Lung (tissue), 12 donors: ENCODE measurements around the gene PTTG1IP. TPM values are rescaled to one million over a fixed set of nuclear protein-coding genes. Genes with fewer than 3 reads are reported as not detected.

Source experiments
- ATAC-seq: fragments of 200-7000 bp; cut with Tn5 transposase; one replicate; pipeline ENCODE4 v1.9.1; 2020; ENCODE audit warnings: moderate number of reproducible peaks; ENCODE audit not compliant: insufficient read depth, low FRiP score
- DNase-seq, 3 donors: peaks; one replicate each; pipeline ENCODE4 v3.0.0-alpha.2; 2013 to 2017
- H3K27ac ChIP-seq, 2 donors: one replicate each; pipeline ENCODE4 v1.5.1; 2013; ENCODE audit warnings: mild to moderate bottlenecking in 2 of 2, moderate library complexity in 2 of 2, control low read depth in 1 of 2, inconsistent platforms in 1 of 2, low read depth in 1 of 2, low read length in 1 of 2
- H3K27me3 ChIP-seq, 3 donors: one replicate each; pipeline ENCODE4 v1.5.1; 2013; ENCODE audit warnings: low read length in 2 of 3; ENCODE audit not compliant: control insufficient read depth in 3 of 3, insufficient read depth in 3 of 3
- H3K36me3 ChIP-seq, 4 donors: one replicate each; pipeline ENCODE4 v1.5.1; 2013; ENCODE audit warnings: low read length in 4 of 4, mild to moderate bottlenecking in 1 of 4, moderate library complexity in 1 of 4; ENCODE audit not compliant: control insufficient read depth in 4 of 4, insufficient read depth in 4 of 4
- H3K4me1 ChIP-seq, 5 donors: one replicate each; pipeline ENCODE4 v1.5.1; 2013; ENCODE audit warnings: low read length in 5 of 5, mild to moderate bottlenecking in 2 of 5, moderate library complexity in 1 of 5; ENCODE audit not compliant: control insufficient read depth in 5 of 5, insufficient read depth in 5 of 5
- H3K4me3 ChIP-seq: one replicate; pipeline ENCODE4 v1.5.1; 2013; ENCODE audit warnings: mild to moderate bottlenecking, control low read depth, moderate library complexity
- H3K9ac ChIP-seq, 2 donors: one replicate each; pipeline ENCODE4 v1.5.1; 2013; ENCODE audit warnings: low read length in 2 of 2, control low read depth in 1 of 2; ENCODE audit not compliant: insufficient read depth in 1 of 2
- H3K9me3 ChIP-seq, 4 donors: one replicate each; pipeline ENCODE4 v1.5.1; 2013; ENCODE audit warnings: low read length in 3 of 4, mild to moderate bottlenecking in 1 of 4, moderate library complexity in 1 of 4; ENCODE audit not compliant: control insufficient read depth in 4 of 4, insufficient read depth in 3 of 4
- CTCF ChIP-seq: IDR thresholded peaks from 2 replicates; pipeline ENCODE4 v1.5.1; 2012; ENCODE audit warnings: mild to moderate bottlenecking; ENCODE audit errors: control extremely low read depth, extremely low read depth
- WGBS, 2 donors: extraction: QIAGEN DNeasy Blood & Tissue Kit; methylation state at CpG; one replicate each; pipeline ENCODE4 v1.1.7; 2013; 5-methylcytosine and 5-hydroxymethylcytosine counted together
- polyA plus RNA-seq, 2 donors: library from polyadenylated mRNA; stranded (reverse); fragments of 200-250 nt; gene quantifications; one replicate each; pipeline ENCODE4 v1.2.1, GENCODE V29; 2013
- total RNA-seq, 2 donors: library from RNA; depleted of rRNA in 1 of 2; stranded (reverse); fragments of >200 nt in 1 of 2; gene quantifications; one replicate each; pipeline ENCODE4 v1.2.1, GENCODE V29; 2014 to 2021
- donor health status: control.
- donor health status: control.
- donor health status: Bipolar disorder and iron deficiency.
- donor health status: healthy.
- donor health status: DM: yes; HTN: yes; CAD: no.

Gene PTTG1IP
- total and polyA plus RNA-seq, 4 donors: 139 to 247 (median 226) TPM

DNA sequence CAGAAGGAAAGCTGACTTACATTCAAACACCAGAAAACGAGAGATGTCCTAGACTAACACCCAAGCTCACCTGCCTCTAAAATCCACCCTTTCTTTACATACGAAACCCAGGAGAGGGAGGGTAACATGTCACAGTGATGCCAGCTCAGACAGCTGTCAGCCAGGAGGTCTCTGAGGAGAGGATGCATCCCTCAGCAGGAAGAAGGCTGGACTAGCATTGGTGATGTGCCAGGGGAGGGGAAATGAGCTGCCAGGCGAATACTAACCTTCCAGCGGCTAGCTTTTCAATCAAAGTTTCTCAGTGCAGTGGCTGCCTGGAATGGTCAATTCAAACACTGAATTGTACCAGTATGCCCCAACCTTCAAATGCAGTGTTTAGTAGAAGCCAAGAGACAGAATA lies 68.3 kb downstream of the PTTG1IP start:
- TF ChIP-seq CTCF: no peak
- no peak for ATAC-seq
- Histone ChIP-seq H3K27ac (no peak overlapping the region), H3K9me3 (no peaks in the 10 kb centered on the region), H3K4me1 (peaks cover 3 to 15% (median 9%) of the 10 kb centered on the region in 5 donors), H3K36me3 (peaks cover 8 to 39% (median 28%) of the 10 kb centered on the region in 4 donors), H3K4me3 (no peak overlapping the region), H3K27me3 (no peaks in the 10 kb centered on the region), H3K9ac (no peak overlapping the region)
- DNase-seq: no peak
- WGBS, 2 donors: 76 to 88% methylated on average over 4 of the region's 4 CpGs

GRCh38 chr21:44804762-44805161 lies 68.7 kb downstream of the PTTG1IP start:
- ATAC-seq (no peak), DNase-seq (no peak)
- no peaks in the 10 kb centered on the region for H3K27me3 ChIP-seq
- WGBS, 2 donors: 85 to 95% methylated on average over 6 of the region's 6 CpGs
- peaks cover 8 to 36% (median 26%) of the 10 kb centered on the region in 4 donors for H3K36me3 ChIP-seq
- peaks cover 7 to 18% (median 9%) of the 10 kb centered on the region in 5 donors for H3K4me1 ChIP-seq
- no peak overlapping the region for H3K27ac ChIP-seq
- no peak overlapping the region for H3K9ac ChIP-seq
- H3K9me3 ChIP-seq: no peaks in the 10 kb centered on the region
- no peak for TF ChIP-seq CTCF
- no peak overlapping the region for H3K4me3 ChIP-seq

DNA sequence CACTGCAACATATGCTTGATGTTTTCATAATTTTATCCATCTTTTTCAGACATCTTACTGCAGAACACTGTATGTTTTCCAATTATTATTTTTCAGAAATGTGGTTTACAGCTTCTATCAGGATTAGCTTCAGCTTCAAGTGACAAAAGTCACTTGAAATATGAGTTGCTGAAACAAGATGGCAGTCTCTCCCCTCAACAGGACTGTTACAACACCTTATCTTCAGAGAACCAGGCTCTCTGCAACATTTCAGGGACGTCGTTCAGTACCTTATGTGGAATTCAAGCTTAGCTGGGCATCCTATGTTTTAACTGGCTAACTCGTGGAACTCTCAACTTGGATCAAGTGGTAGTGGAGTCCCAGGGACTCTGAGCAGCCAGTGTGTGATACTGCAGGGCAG lies 69.8 kb downstream of the PTTG1IP start:
- TF ChIP-seq CTCF: no peak
- no peak for ATAC-seq

More for the DNA sequence above, 69.8 kb downstream of the PTTG1IP start:
- DNase-seq: no peak
- no peaks in the 10 kb centered on the region for H3K9me3 ChIP-seq
- peaks cover 7 to 24% (median 10%) of the 10 kb centered on the region in 5 donors for H3K4me1 ChIP-seq
- no peaks in the 10 kb centered on the region for H3K27me3 ChIP-seq
- no peak overlapping the region for H3K27ac ChIP-seq
- peaks cover 8 to 30% (median 20%) of the 10 kb centered on the region in 4 donors for H3K36me3 ChIP-seq
- H3K9ac ChIP-seq: no peak overlapping the region
- no peak overlapping the region for H3K4me3 ChIP-seq
- 58 to 59% methylated on average over 3 of the region's 3 CpGs for WGBS, 2 donors
